Lower lobe of right lung (tissue), 2 donors: Measurements from ENCODE around the gene AEBP2. TPM values are rescaled to one million over a fixed set of nuclear protein-coding genes. Genes with fewer than 3 reads are reported as not detected.

ENCODE experiments used
- ATAC-seq, 2 donors: fragments of 200-7000 bp; cut with Tn5 transposase; one replicate each; pipeline ENCODE4 v1.9.1; 2020 to 2022; ENCODE audit warnings: mild to moderate bottlenecking in 2 of 2, moderate library complexity in 2 of 2
- DNase-seq: peaks from one replicate; pipeline ENCODE4 v3.0.0-alpha.2; 2020
- H3K27ac ChIP-seq: fragments of 200-600 bp; one replicate; pipeline ENCODE4 v1.8.0; 2022
- H3K27me3 ChIP-seq: fragments of 200-600 bp; one replicate; pipeline ENCODE4 v1.8.0; 2022; ENCODE audit warnings: low read depth
- H3K36me3 ChIP-seq: fragments of 200-600 bp; one replicate; pipeline ENCODE4 v1.8.0; 2022; ENCODE audit warnings: mild to moderate bottlenecking
- H3K4me1 ChIP-seq: fragments of 200-600 bp; one replicate; pipeline ENCODE4 v1.8.0; 2022
- H3K4me3 ChIP-seq: fragments of 200-600 bp; one replicate; pipeline ENCODE4 v1.8.0; 2022; ENCODE audit warnings: mild to moderate bottlenecking
- H3K9me3 ChIP-seq: fragments of 200-600 bp; one replicate; pipeline ENCODE4 v1.8.0; 2022
- CTCF ChIP-seq: fragments of 200-600 bp; IDR thresholded peaks from one replicate; pipeline ENCODE4 v1.8.0; 2022; ENCODE audit warnings: antibody characterized with exemption, mild to moderate bottlenecking
- intact Hi-C: fragments of 100-400 bp; cut with DNase I; formaldehyde crosslinking; loops from one replicate; pipeline ENCODE4 v1.11.0; 2022
- total RNA-seq: library from RNA; stranded (reverse); fragmentation: NEBNext Ultra II Directional; extraction: Animal tissue kit (Norgen Biotek cat#: 25700); gene quantifications from one replicate; pipeline ENCODE4 v1.2.1, GENCODE V29; 2021
- donor health status: DM: no; HTN: yes; CAD: no; lungs with severe emphysema.

AEBP2 gene
- total RNA-seq, 1 donor from 2014 or later, result 36.7 TPM

- ATAC-seq (no peak), DNase-seq (no peak)
- no peaks in the 10 kb centered on the region for H3K27me3 ChIP-seq
- no peaks in the 10 kb centered on the region for H3K9me3 ChIP-seq
- intact Hi-C loops, result no loop called here
- H3K27ac ChIP-seq, result no peak overlapping the region
- H3K36me3 ChIP-seq, result no peaks in the 10 kb centered on the region
- H3K4me3 ChIP-seq, result no peak overlapping the region
- peaks cover 12% of the 10 kb centered on the region for H3K4me1 ChIP-seq
- no peak for TF ChIP-seq CTCF
Observed at GRCh38 chr12:19454837-19455236, 15.5 kb downstream of the AEBP2 start.

- H3K36me3 ChIP-seq, result no peaks in the 10 kb centered on the region
- no peaks in the 10 kb centered on the region for H3K9me3 ChIP-seq
- no peak overlapping the region for H3K4me3 ChIP-seq
- H3K27ac ChIP-seq, result no peak overlapping the region
- intact Hi-C loops, result no loop called here
- DNase-seq (no peak), ATAC-seq (no peak)
- H3K4me1 ChIP-seq, result peaks cover 12% of the 10 kb centered on the region
- TF ChIP-seq CTCF, result no peak
- H3K27me3 ChIP-seq, result no peaks in the 10 kb centered on the region
Observed at GRCh38 chr12:19456176-19456575, 16.9 kb downstream of the AEBP2 start.

- no peaks in the 10 kb centered on the region for H3K36me3 ChIP-seq
- intact Hi-C loops, result no loop called here
- H3K27me3 ChIP-seq, result no peaks in the 10 kb centered on the region
- H3K27ac ChIP-seq, result no peak overlapping the region
- ATAC-seq (no peak), DNase-seq (no peak)
- H3K4me3 ChIP-seq, result no peak overlapping the region
- peaks cover 12% of the 10 kb centered on the region for H3K4me1 ChIP-seq
- H3K9me3 ChIP-seq, result no peaks in the 10 kb centered on the region
- TF ChIP-seq CTCF, result no peak
Observed at GRCh38 chr12:19457561-19457960, 18.3 kb downstream of the AEBP2 start.

GRCh38 chr12:19458733-19459132 lies 19.4 kb downstream of the AEBP2 start:
- intact Hi-C loops, result no loop called here
- ATAC-seq, result no peak

GRCh38 chr12:19461999-19462398 lies 22.7 kb downstream of the AEBP2 start:
- DNase-seq, result no peak
- no peaks in the 10 kb centered on the region for H3K9me3 ChIP-seq
- H3K27ac ChIP-seq, result no peak overlapping the region
- no peaks in the 10 kb centered on the region for H3K4me1 ChIP-seq
- no peak overlapping the region for H3K4me3 ChIP-seq
- intact Hi-C loops, result no loop called here
- peaks cover 32% of the 10 kb centered on the region for H3K36me3 ChIP-seq
- ATAC-seq, result no peak
- H3K27me3 ChIP-seq, result no peaks in the 10 kb centered on the region
- TF ChIP-seq CTCF, result no peak

More at GRCh38 chr12:19458733-19459132, 19.4 kb downstream of the AEBP2 start:
- no peak for TF ChIP-seq CTCF
- peaks cover 7% of the 10 kb centered on the region for H3K36me3 ChIP-seq
- H3K27ac ChIP-seq, result no peak overlapping the region
- DNase-seq, result no peak
- H3K9me3 ChIP-seq, result no peaks in the 10 kb centered on the region
- H3K4me1 ChIP-seq, result peaks cover 11% of the 10 kb centered on the region
- no peaks in the 10 kb centered on the region for H3K27me3 ChIP-seq
- no peak overlapping the region for H3K4me3 ChIP-seq

- no peak for DNase-seq
- no peaks in the 10 kb centered on the region for H3K4me1 ChIP-seq
Observed at GRCh38 chr12:19462406-19462805, 23.1 kb downstream of the AEBP2 start.

More at GRCh38 chr12:19462406-19462805, 23.1 kb downstream of the AEBP2 start:
- H3K27ac ChIP-seq, result no peak overlapping the region
- peaks cover 36% of the 10 kb centered on the region for H3K36me3 ChIP-seq
- no peak for ATAC-seq
- H3K9me3 ChIP-seq, result no peaks in the 10 kb centered on the region
- intact Hi-C loops, result no loop called here
- H3K4me3 ChIP-seq, result no peak overlapping the region
- H3K27me3 ChIP-seq, result no peaks in the 10 kb centered on the region
- no peak for TF ChIP-seq CTCF
